CD4-positive, alpha-beta T cell treated with Interleukin-15 for 4 hours (primary cell): ENCODE data around the gene THSD4.

Experiments used
- DNase-seq: peaks from one replicate; pipeline ENCODE4 v3.0.0-alpha.2; 2020; ENCODE audit warnings: low spot score

THSD4 gene

GRCh38 chr15:71098920-71099319 lies 16.4 kb upstream of the THSD4 start:
- no peak for DNase-seq

GRCh38 chr15:71103102-71103676 lies 12.1 kb upstream of the THSD4 start:
- no peak for DNase-seq

GRCh38 chr15:71104636-71105035 lies 10.6 kb upstream of the THSD4 start:
- DNase-seq, result no peak

- DNase-seq, result no peak
Measured at GRCh38 chr15:71105444-71105843, 9.8 kb upstream of the THSD4 start.

- DNase-seq, result no peak
Measured at GRCh38 chr15:71106802-71107500, 8.3 kb upstream of the THSD4 start.

- no peak for DNase-seq
Measured at GRCh38 chr15:71107501-71107815, 7.8 kb upstream of the THSD4 start.

GRCh38 chr15:71109130-71109529 lies 6.1 kb upstream of the THSD4 start:
- no peak for DNase-seq

GRCh38 chr15:71109905-71110304 lies 5.4 kb upstream of the THSD4 start:
- DNase-seq, result no peak

GRCh38 chr15:71110405-71111180 lies 4.7 kb upstream of the THSD4 start:
- DNase-seq, result no peak

GRCh38 chr15:71111181-71111565 lies 4.1 kb upstream of the THSD4 start:
- DNase-seq, result no peak

- DNase-seq, result no peak
Measured at GRCh38 chr15:71111950-71112349, 3.3 kb upstream of the THSD4 start.

- no peak for DNase-seq
Measured at GRCh38 chr15:71112429-71112828, 2.8 kb upstream of the THSD4 start.

- no peak for DNase-seq
Measured at GRCh38 chr15:71114066-71114680, 1.1 kb upstream of the THSD4 start.

- DNase-seq, result no peak
Measured at GRCh38 chr15:71115567-71116351, 488 bp downstream of the THSD4 start.

- DNase-seq, result no peak
Measured at GRCh38 chr15:71116366-71116765, 1.1 kb downstream of the THSD4 start.

- no peak for DNase-seq
Measured at GRCh38 chr15:71116942-71117341, 1.7 kb downstream of the THSD4 start.

- DNase-seq, result no peak
Measured at GRCh38 chr15:71117714-71118305, 2.5 kb downstream of the THSD4 start.

GRCh38 chr15:71118345-71118744 lies 3.1 kb downstream of the THSD4 start:
- no peak for DNase-seq

- no peak for DNase-seq
Measured at GRCh38 chr15:71118881-71119632, 3.8 kb downstream of the THSD4 start.

- no peak for DNase-seq
Measured at GRCh38 chr15:71120428-71120944, 5.2 kb downstream of the THSD4 start.

- no peak for DNase-seq
Measured at GRCh38 chr15:71121442-71121841, 6.2 kb downstream of the THSD4 start.
